PC-9 (cell line): ENCODE data around the gene RNASE8. TPM values are rescaled to one million over a fixed set of nuclear protein-coding genes. Genes with fewer than 3 reads are reported as not detected.

Source experiments
- BruUV-seq: library from RNA; stranded (reverse); fragments of 400-500 nt; replicated peaks from 2 replicates; lab custom pipeline; 2021; lab: Mats Ljungman, UMichigan
- CTCF ChIA-PET: fragments of 300-600 bp; sonication (Branson Sonifier 250); formaldehyde crosslinking; loops from one replicate; lab custom pipeline; 2022; ENCODE audit warnings: antibody characterized with exemption; lab: Charles Lee
- POLR2A ChIA-PET: fragments of 300-600 bp; sonication (Branson Sonifier 250); formaldehyde crosslinking; loops from one replicate; lab custom pipeline; 2022; ENCODE audit warnings: antibody characterized with exemption; ENCODE audit not compliant: unreplicated experiment; lab: Charles Lee
- DNase-seq, 2 experiments: peaks; one replicate each; pipeline versions ENCODE4 v3.0.0 to v3.0.0-alpha.2; 2015 to 2022; ENCODE audit warnings: mixed read lengths in 1 of 2
- H2AFZ ChIP-seq: fragments of 200-600 bp; sonication (generic); 2 replicates; pipeline ENCODE4 v1.8.1; 2017; ENCODE audit warnings: antibody characterized with exemption
- H3F3A ChIP-seq: fragments of 200-600 bp; sonication (generic); 2 replicates; pipeline ENCODE4 v1.8.1; 2017; ENCODE audit warnings: antibody characterized with exemption, mild to moderate bottlenecking, low read depth; ENCODE audit not compliant: insufficient read depth
- H3K27ac ChIP-seq: fragments of 200-600 bp; sonication (generic); 2 replicates; pipeline ENCODE4 v1.6.1; 2016; ENCODE audit warnings: mixed run types
- H3K27me3 ChIP-seq: fragments of 200-600 bp; sonication (generic); 2 replicates; pipeline ENCODE4 v1.6.1; 2016; ENCODE audit warnings: low read depth, mixed run types; ENCODE audit not compliant: insufficient read depth
- H3K36me3 ChIP-seq: fragments of 200-600 bp; sonication (generic); 2 replicates; pipeline ENCODE4 v1.6.1; 2016; ENCODE audit warnings: low read depth, mixed run types
- H3K4me1 ChIP-seq: fragments of 200-600 bp; sonication (generic); replicated peaks from 2 replicates; pipeline ENCODE4 v1.6.1; 2016; ENCODE audit warnings: mixed run types; ENCODE audit not compliant: insufficient read depth
- H3K4me2 ChIP-seq: fragments of 200-600 bp; sonication (generic); 2 replicates; pipeline ENCODE4 v1.6.1; 2017; ENCODE audit warnings: mixed run types
- H3K4me3 ChIP-seq: fragments of 200-600 bp; sonication (generic); 2 replicates; pipeline ENCODE4 v1.6.1; 2016; ENCODE audit warnings: mixed run types
- H3K79me2 ChIP-seq: fragments of 200-600 bp; sonication (generic); 2 replicates; pipeline ENCODE4 v1.6.1; 2017; ENCODE audit warnings: low read depth, mixed run types
- H3K9me2 ChIP-seq: fragments of 200-600 bp; sonication (generic); 2 replicates; pipeline ENCODE4 v1.8.1; 2017; ENCODE audit warnings: mild to moderate bottlenecking; ENCODE audit not compliant: insufficient read depth
- H3K9me3 ChIP-seq: fragments of 200-600 bp; sonication (generic); 2 replicates; pipeline ENCODE4 v1.8.1; 2016; ENCODE audit warnings: low read depth; ENCODE audit not compliant: insufficient read depth
- H4K20me1 ChIP-seq: fragments of 200-600 bp; sonication (generic); 2 replicates; pipeline ENCODE4 v1.8.1; 2017; ENCODE audit not compliant: insufficient read depth
- EZH2 ChIP-seq: fragments of 200-600 bp; sonication (generic); IDR thresholded peaks from 2 replicates; pipeline ENCODE4 v1.8.0; 2017; ENCODE audit warnings: antibody characterized with exemption, low read depth
- intact Hi-C: fragments of 100-400 bp; cut with micrococcal nuclease; formaldehyde crosslinking; loops from one replicate; pipeline ENCODE4 v1.10.0; 2022; ENCODE audit not compliant: unreplicated experiment
- total RNA-seq: library from RNA; stranded (reverse); gene quantifications from 2 replicates; pipeline ENCODE4 v1.2.3, GENCODE V29; 2021
- TF ChIP-seq, protein P1 (sequence below): fragments of 200-600 bp; sonication (generic); conservative IDR thresholded peaks from 2 replicates; pipeline ENCODE4 v1.6.1; 2017; ENCODE audit warnings: mixed run types, antibody characterized with exemption, mild to moderate bottlenecking, moderate library complexity

Gene RNASE8
- total RNA-seq, 1 experiment from 2014 or later = not detected

DNA sequence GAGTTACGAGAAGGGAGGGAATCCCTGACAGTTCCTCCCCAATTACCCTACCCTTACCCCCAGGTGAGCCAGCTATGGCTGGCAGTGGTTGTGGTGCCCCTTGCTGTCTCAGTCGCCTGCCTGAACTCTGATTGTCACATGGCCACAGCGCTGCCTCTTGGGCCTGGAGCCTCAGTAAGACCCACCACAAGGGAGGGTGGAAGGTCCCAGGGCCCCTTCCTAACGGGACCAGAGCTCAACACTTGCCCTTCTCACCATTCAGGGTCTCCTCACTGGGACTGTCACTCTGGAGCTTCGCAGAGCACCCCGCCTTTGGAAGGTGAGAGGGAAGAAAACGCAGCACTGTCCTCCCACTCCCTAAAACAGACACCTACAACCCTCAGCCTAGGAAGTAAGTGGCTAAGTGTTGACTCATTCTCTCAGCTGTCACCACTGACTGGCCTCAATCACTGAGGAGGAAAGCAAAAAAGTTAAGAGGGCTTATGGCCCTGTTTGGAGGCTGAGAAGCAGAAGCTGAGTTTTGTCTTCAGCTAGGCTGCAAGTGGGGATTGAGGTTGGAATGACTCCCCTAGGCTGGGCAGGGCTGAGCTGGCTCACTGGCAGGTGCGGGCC is 44.3 kb downstream of the RNASE8 start:
- peaks cover 17% of the 10 kb centered on the region for H3F3A ChIP-seq
- H3K27me3 ChIP-seq = no peaks in the 10 kb centered on the region
- no TSS peak for BruUV-seq
- intact Hi-C loops = loop anchor here (5.0 to 10.0 kb wide), 2 partner anchors 127 to 405 kb away; no protein-coding TSS in a partner anchor
- H3K4me2 ChIP-seq = peak overlapping the region; percentile 91; the same call in 1 of the 2 replicates
- ChIA-PET POLR2A (interaction anchor here (0.6 kb wide), 1 partner anchor 31 kb away, joined by 3 read pairs; no protein-coding TSS in a partner anchor), CTCF (interaction anchor here (0.7 kb wide), 1 partner anchor 87 kb away, joined by 3 read pairs; no protein-coding TSS in a partner anchor)
- no peaks in the 10 kb centered on the region for H4K20me1 ChIP-seq
- no peak for DNase-seq
- peaks cover 49% of the 10 kb centered on the region for H3K4me1 ChIP-seq
- no peak overlapping the region for H3K4me3 ChIP-seq
- H3K9me3 ChIP-seq = no peaks in the 10 kb centered on the region
- no peak overlapping the region for H3K27ac ChIP-seq
- H3K79me2 ChIP-seq = 0 out of 2 replicates have a peak, but pooled peaks cover 4% of the 10 kb centered on the region
- no peak for TF ChIP-seq EZH2
- TF ChIP-seq, protein P1, sequence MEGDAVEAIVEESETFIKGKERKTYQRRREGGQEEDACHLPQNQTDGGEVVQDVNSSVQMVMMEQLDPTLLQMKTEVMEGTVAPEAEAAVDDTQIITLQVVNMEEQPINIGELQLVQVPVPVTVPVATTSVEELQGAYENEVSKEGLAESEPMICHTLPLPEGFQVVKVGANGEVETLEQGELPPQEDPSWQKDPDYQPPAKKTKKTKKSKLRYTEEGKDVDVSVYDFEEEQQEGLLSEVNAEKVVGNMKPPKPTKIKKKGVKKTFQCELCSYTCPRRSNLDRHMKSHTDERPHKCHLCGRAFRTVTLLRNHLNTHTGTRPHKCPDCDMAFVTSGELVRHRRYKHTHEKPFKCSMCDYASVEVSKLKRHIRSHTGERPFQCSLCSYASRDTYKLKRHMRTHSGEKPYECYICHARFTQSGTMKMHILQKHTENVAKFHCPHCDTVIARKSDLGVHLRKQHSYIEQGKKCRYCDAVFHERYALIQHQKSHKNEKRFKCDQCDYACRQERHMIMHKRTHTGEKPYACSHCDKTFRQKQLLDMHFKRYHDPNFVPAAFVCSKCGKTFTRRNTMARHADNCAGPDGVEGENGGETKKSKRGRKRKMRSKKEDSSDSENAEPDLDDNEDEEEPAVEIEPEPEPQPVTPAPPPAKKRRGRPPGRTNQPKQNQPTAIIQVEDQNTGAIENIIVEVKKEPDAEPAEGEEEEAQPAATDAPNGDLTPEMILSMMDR = no peak
- H3K9me2 ChIP-seq = no peaks in the 10 kb centered on the region
- no peak overlapping the region for H2AFZ ChIP-seq
- H3K36me3 ChIP-seq = no peaks in the 10 kb centered on the region

DNA sequence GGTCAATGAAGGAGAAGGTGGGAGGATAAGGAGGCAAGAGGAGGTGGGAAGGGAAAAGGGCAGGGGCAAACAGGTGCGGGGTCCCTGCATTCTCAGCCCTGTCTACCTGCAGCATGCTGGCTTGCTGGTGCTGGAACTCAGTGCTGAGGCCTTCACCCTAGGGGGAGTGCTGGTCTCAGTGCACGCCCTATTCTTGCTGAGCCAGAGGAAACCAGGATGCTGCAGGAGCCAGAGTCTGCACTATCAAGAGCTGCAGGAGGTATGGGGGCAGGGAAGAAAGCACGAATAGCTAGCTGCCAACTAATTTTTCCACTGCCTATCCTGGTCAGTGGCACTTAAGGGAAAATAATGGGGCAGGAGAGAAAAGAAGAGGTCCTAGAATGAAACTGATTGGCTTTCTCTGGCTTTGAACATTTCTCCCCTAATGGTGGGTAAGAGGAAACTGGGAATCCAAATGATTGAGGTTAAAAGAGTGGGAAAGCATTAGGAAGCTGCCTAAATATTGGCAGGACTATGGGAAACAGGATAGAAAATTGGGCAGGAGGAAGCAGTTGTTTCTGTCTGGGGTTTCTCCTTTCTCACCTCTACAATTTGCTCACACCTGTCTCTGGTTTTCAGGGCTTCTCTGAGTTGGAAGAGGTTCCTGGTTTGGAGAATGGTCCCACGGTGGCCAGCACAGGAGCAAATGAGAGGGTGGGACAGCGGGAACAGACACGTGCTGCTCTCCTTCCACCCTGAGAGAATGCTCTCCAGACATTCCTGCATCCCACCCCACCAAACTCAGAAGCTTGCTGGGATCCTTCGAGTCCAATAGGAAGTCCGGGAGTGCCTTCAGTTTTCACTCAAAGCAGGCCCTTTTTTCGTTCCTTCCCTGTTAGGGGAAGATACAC is 45.1 kb downstream of the RNASE8 start:
- H3K27me3 ChIP-seq = no peaks in the 10 kb centered on the region
- H3K9me2 ChIP-seq = no peaks in the 10 kb centered on the region
- H3K27ac ChIP-seq = no peak overlapping the region
- intact Hi-C loops = loop anchor here (5.0 to 10.0 kb wide), 2 partner anchors 128 to 405 kb away; no protein-coding TSS in a partner anchor
- TSS peak; percentile 29 for BruUV-seq
- peaks cover 11% of the 10 kb centered on the region for H3F3A ChIP-seq
- H3K79me2 ChIP-seq = 0 out of 2 replicates have a peak, but pooled peaks cover 4% of the 10 kb centered on the region
- H3K4me2 ChIP-seq = peak overlapping the region; percentile 91
- ChIA-PET POLR2A (no interaction called here), CTCF (interaction anchor here (0.7 kb wide), 1 partner anchor 88 kb away, joined by 3 read pairs; no protein-coding TSS in a partner anchor)
- TF ChIP-seq EZH2 = no peak
- TF ChIP-seq, protein P1 = no peak
- no peaks in the 10 kb centered on the region for H3K36me3 ChIP-seq
- H2AFZ ChIP-seq = peak overlapping the region; percentile 93
- peak overlapping the region; percentile 70 for H3K4me3 ChIP-seq
- no peaks in the 10 kb centered on the region for H4K20me1 ChIP-seq
- no peaks in the 10 kb centered on the region for H3K9me3 ChIP-seq
- H3K4me1 ChIP-seq = peaks cover 54% of the 10 kb centered on the region
- no peak for DNase-seq

DNA sequence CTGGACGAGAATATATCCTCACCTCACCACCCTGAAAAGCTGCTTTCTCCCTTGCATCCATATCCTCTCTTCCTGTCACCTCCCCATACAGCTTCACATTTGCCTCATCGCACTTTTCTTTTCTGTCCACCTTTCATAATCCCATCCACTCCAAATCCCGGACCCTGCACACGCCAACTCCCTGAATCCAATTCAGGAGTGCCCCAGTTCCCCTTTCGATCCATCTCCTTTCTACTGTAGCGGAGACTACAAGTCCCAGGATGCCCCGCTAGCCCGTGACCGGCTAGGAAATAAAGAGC is 45.7 kb downstream of the RNASE8 start:
- Histone ChIP-seq H3K4me3 (peak overlapping the region; percentile 70), H2AFZ (peak overlapping the region; percentile 93), H3K9me3 (no peaks in the 10 kb centered on the region), H3K9me2 (no peaks in the 10 kb centered on the region), H3K27ac (peak overlapping the region; percentile 89; the same call in 1 of the 2 replicates), H3K27me3 (no peaks in the 10 kb centered on the region), H3K79me2 (0 out of 2 replicates have a peak, but pooled peaks cover 4% of the 10 kb centered on the region), H3F3A (peaks cover 11% of the 10 kb centered on the region), H3K4me1 (peaks cover 54% of the 10 kb centered on the region), H3K36me3 (no peaks in the 10 kb centered on the region), H3K4me2 (peak overlapping the region; percentile 91), H4K20me1 (no peaks in the 10 kb centered on the region)
- CTCF ChIA-PET = no interaction called here
- intact Hi-C loops = loop anchor here (5.0 to 10.0 kb wide), 2 partner anchors 129 to 406 kb away; no protein-coding TSS in a partner anchor
- DNase-seq = no peak
- BruUV-seq = no TSS peak
- POLR2A ChIA-PET = no interaction called here
- TF ChIP-seq, protein P1 = peak; percentile 67; the same call in 1 of the 2 replicates
- TF ChIP-seq EZH2 = no peak
